Stimulated activated CD8-positive, alpha-beta memory T cell treated with anti-CD3 and anti-CD28 coated beads, Interleukin-12 subunit alpha, Interleukin-12 subunit beta, amount 100 ng/mL, for 1 hour (primary cell): ENCODE data around the gene FITM1.
A peak's percentile ranks its signal among the peaks of the same experiment; 100 is the strongest.

ENCODE experiments used
- DNase-seq: peaks from one replicate; pipeline ENCODE4 v3.0.0-alpha.2; 2020; ENCODE audit warnings: low read depth

FITM1 gene

GRCh38 chr14:24119691-24120090 is 10.8 kb upstream of the FITM1 start:
- no peak for DNase-seq

- DNase-seq: no peak
Measured at GRCh38 chr14:24121210-24121609, 9.2 kb upstream of the FITM1 start.

GRCh38 chr14:24122416-24122815 is 8.0 kb upstream of the FITM1 start:
- no peak for DNase-seq

GRCh38 chr14:24122898-24123297 is 7.6 kb upstream of the FITM1 start:
- DNase-seq: no peak

- DNase-seq: no peak
Measured at GRCh38 chr14:24123424-24124417, 6.7 kb upstream of the FITM1 start.

DNA sequence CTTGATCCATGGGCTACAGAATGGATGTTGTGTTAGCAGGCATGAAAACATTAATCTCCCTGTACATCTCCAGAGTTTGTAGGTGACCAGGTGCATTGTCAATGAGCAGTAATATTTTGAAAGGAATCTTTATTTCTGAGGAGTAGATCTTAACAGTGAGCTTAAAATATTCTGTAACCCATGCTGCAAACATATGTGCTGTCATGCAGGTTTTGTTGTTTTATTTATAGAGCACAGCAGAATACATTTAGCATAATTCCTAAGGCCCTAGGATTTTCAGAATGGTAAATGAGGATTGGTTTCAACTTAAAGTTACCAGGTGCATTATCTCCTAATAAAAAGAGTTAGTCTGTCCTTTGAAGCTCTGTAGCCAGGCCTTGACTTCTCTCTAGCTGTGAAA is 3.5 kb upstream of the FITM1 start:
- DNase-seq: no peak

GRCh38 chr14:24127673-24128072 is 2.8 kb upstream of the FITM1 start:
- DNase-seq: no peak

DNA sequence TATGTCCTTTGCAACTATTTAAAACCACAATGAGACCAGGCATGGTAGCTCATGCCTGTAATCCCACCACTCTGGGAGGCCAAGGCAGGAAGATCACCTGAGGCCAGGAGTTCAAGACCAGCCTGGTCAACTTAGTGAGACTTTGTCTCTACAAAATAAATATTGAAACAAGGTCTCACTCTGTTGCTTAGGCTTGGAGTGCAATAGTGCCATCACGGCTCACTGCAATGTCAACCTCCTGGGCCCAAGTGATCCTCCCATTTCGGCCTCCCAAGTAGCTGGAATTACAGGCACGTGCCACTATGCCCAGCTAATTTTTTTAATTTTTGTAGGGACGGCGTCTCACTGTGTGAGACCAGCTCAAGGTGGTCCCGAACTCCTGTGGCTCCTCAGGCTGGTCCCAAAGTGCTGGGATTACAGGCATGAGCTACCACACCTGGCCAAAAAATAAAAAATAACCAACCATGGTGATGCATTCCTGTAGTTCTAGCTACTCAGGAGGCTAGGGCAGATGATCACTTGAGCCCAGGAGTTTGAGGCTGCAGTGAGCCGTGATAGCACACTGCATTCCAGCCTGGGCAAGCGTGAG is 955 bp upstream of the FITM1 start:
- DNase-seq: no peak

- DNase-seq: no peak
Measured at GRCh38 chr14:24130717-24131548, 474 bp downstream of the FITM1 start.

DNA sequence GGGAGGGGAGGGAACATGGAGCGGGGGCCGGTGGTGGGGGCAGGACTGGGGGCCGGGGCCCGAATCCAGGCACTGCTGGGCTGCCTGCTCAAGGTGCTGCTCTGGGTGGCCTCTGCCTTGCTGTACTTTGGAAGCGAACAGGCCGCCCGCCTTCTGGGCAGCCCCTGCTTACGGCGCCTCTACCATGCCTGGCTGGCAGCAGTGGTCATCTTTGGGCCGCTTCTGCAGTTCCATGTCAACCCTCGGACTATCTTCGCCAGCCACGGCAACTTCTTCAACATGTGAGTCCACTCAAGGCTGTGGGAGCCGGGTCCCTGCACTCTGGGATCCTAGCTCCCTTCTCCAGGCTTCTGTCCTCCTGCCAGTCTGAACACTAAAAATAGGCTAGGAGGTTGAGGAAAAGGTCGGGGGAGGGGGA is 1.1 kb downstream of the FITM1 start:
- DNase-seq: no peak

- DNase-seq: no peak
Measured at GRCh38 chr14:24132061-24132685, 1.7 kb downstream of the FITM1 start.

- no peak for DNase-seq
Measured at GRCh38 chr14:24132976-24133375, 2.5 kb downstream of the FITM1 start.

DNA sequence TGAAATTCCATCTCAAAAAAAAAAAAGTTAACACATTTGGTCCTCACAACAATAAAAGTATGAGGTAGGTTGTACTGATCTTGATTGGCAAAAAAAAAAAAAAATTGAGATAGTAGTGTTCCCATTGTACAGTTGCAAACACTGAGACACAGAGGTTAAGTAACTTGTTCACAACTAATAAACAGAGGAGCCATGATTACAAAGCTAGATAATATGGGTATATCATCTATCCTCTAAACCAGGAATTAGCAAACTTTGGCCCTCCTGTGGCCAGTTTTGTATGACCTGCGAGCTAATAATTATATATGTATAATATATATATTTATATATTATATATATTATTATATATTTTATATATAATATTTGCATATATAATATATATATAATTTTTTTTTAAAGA is 3.3 kb downstream of the FITM1 start:
- no peak for DNase-seq

GRCh38 chr14:24135584-24135833 is 5.0 kb downstream of the FITM1 start:
- DNase-seq: no peak

GRCh38 chr14:24135834-24136683 is 5.6 kb downstream of the FITM1 start, which contains the start of gene PSME1:
Gene PSME1 (plus strand): TSS chr14:24136194. CDS start chr14:24136263, 69 bp downstream.
- DNase-seq: peak; percentile 89

GRCh38 chr14:24136684-24137528 is 6.4 kb downstream of the FITM1 start:
- DNase-seq: no peak

DNA sequence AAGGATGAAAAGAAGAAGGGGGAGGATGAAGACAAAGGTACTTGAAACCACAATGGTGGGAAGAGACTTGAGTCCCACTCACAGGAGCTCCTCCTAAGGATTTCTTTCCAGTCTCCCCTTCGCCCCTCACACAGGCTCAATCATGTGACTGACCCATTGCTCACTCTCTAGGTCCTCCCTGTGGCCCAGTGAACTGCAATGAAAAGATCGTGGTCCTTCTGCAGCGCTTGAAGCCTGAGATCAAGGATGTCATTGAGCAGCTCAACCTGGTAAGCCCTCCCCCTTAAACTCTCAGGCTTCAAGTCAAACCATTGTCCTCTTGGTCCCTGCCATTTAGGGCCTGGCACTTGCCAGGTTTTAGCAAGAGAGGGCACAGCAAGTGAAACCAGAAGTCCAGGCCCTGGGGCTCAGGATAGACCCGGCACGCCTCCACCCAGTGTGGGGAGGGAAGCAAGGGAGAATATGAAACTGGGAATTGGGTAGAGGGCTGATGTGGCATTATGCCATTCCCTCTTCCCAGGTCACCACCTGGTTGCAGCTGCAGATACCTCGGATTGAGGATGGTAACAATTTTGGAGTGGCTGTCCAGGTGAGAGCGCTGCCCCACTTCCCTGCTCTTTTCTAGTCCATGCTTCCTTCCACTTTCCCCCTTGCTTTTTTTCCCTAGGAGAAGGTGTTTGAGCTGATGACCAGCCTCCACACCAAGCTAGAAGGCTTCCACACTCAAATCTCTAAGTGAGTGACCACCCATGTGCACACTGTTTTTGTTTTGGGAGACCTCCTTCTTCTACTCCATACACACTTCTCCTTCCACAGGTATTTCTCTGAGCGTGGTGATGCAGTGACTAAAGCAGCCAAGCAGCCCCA is 7.3 kb downstream of the FITM1 start:
- no peak for DNase-seq

DNA sequence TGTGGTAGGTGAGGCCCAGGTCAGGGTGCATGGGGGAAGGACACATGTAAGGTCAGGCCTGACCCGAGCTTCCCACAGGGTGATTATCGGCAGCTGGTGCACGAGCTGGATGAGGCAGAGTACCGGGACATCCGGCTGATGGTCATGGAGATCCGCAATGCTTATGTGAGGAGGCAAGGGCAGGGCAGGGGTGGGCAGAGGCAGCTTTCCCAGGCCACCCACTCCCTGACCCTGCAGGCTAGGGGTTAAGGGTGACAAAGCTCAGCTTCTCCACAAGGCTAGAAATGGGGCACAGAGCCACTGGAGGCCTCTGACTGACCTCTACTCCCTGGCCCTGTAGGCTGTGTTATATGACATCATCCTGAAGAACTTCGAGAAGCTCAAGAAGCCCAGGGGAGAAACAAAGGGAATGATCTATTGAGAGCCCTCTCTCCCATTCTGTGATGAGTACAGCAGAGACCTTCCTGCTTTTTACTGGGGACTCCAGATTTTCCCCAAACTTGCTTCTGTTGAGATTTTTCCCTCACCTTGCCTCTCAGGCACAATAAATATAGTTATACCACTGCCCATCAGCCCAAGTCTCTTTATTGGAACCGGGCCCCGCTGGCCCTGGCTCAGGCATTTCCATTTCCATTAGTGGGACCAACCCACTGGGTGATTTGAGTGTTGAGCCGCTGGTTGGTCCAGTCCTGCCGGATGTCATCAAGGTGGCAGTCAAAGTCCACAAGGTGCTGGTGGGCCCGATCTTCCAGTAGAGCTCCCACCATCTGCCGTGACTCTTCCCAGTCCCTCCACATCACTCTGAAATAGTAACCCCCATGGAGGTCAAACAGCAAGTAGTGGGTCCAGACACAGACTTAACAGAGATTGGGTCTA is 8.2 kb downstream of the FITM1 start:
- no peak for DNase-seq
